Stimulated activated memory B cell treated with anti-CD40 and anti-IgM and Interleukin-4, amounts not matched to agents 10 μg/mL and 1 μg/mL and 100 μg/mL, for 72 hours (primary cell): ENCODE measurements around the gene OTOS.
A peak's percentile ranks its signal among the peaks of the same experiment; 100 is the strongest.

Experiments
- ATAC-seq: fragments of 150-1000 bp; cut with Tn5 transposase; 2 replicates; pipeline ENCODE4 v1.10.0; 2021
- H3K27ac Mint-ChIP-seq: one replicate; pipeline ENCODE4 v1.8.0; 2022; ENCODE audit warnings: mild to moderate bottlenecking, mixed read lengths
- H3K27me3 Mint-ChIP-seq: one replicate; pipeline ENCODE4 v1.8.0; 2022; ENCODE audit warnings: mixed read lengths
- H3K36me3 Mint-ChIP-seq: one replicate; pipeline ENCODE4 v1.8.0; 2022; ENCODE audit warnings: mixed read lengths
- H3K4me1 Mint-ChIP-seq: one replicate; pipeline ENCODE4 v1.8.0; 2022; ENCODE audit warnings: mixed read lengths
- H3K4me3 Mint-ChIP-seq: one replicate; pipeline ENCODE4 v1.8.0; 2022; ENCODE audit warnings: mild to moderate bottlenecking, moderate library complexity, mixed read lengths
- H3K9me3 Mint-ChIP-seq: one replicate; pipeline ENCODE4 v1.8.0; 2022; ENCODE audit warnings: mixed read lengths

Gene OTOS

DNA sequence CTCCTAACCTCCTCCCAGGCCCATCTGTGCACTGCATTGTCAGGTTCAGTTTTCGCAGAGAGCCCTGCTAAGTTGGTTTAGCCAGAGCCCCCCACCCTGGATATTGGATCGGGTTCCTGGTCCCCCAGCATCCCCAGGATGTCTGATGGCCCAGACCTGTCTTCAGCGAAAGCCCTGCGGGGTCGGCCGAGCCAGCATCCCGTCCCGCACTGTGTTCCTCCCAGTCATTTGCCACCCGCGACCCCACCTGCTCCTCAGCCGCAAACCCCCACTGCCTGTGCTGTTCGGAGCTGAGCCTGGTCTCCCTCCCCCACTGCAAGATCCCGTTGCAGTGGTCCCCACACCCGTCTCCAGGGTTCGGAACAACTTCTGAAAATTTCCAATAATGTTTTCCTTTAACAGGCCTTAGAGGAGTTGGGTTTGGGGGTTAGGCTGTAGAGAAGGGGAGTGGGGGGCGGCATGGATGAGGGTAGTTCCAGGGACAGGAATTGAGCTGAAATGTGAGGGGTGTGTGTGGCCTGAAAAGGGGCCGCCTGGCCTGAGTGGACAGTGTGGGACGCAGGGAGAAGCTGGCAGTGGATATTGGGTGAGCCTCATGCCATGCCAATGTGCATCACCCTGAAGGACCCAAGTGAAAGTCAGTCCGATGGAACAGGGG lies 2.7 kb downstream of the OTOS start:
- Mint-ChIP-seq H3K9me3 (no peaks in the 10 kb centered on the region), H3K4me3 (peak overlapping the region; percentile 93), H3K36me3 (peaks cover 8% of the 10 kb centered on the region), H3K4me1 (peaks cover 36% of the 10 kb centered on the region), H3K27ac (peak overlapping the region; percentile 92), H3K27me3 (peaks cover 12% of the 10 kb centered on the region)
- no peak for ATAC-seq

DNA sequence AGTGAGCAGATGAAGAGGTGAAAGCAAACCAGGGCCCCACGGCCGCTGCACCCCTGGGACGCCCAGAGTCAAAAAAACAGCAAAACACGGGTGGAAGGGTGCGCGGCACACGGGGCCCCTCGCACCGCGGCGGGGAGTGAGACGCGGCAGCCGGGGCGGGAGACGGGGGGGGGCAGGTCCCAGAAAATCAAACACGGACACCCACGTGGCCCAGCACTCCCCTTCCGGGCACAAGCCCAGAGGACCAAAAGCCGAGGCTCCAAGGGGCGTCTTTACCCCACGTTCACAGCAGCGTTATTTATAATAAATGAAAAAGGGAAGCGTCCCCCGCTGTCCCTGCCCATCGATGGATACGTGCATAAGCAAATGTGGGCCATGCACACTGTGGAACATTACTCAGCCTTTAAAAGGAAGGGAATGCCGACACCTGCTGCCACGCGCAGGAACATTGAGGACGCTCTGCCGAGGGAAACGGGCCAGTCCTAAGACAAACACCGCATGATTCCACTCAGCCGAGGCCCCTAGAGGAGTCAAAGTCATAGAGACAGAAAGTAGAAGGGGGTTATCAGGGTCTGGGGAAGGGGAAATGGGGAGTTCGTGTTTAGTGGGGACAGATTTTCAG lies 3.7 kb downstream of the OTOS start:
- peak overlapping the region; percentile 92 for H3K27ac Mint-ChIP-seq

GRCh38 chr2:240136013-240136670 lies 4.3 kb downstream of the OTOS start, which contains the start of gene COPS9:
TSS of gene COPS9 (minus strand) at chr2:240136305. CDS start at chr2:240136284, 21 bp downstream.
- Mint-ChIP-seq H3K4me3 (peak within 1 kb of the TSS; percentile 93), H3K27me3 (no peaks in the 10 kb centered on the region), H3K4me1 (peaks cover 36% of the 10 kb centered on the region), H3K27ac (peak within 1 kb of the TSS; percentile 92), H3K36me3 (peaks cover 22% of the 10 kb centered on the region), H3K9me3 (no peaks in the 10 kb centered on the region)
- ATAC-seq = peak; percentile 97

More for the DNA sequence above, 3.7 kb downstream of the OTOS start:
- peak; percentile 53 for ATAC-seq
- peak overlapping the region; percentile 93 for H3K4me3 Mint-ChIP-seq
- no peaks in the 10 kb centered on the region for H3K9me3 Mint-ChIP-seq
- H3K4me1 Mint-ChIP-seq = peaks cover 36% of the 10 kb centered on the region
- H3K36me3 Mint-ChIP-seq = peaks cover 17% of the 10 kb centered on the region
- peaks cover 4% of the 10 kb centered on the region for H3K27me3 Mint-ChIP-seq

- ATAC-seq = no peak
- peak overlapping the region; percentile 92 for H3K27ac Mint-ChIP-seq
Observed at GRCh38 chr2:240135706-240136012, 4.8 kb downstream of the OTOS start.

DNA sequence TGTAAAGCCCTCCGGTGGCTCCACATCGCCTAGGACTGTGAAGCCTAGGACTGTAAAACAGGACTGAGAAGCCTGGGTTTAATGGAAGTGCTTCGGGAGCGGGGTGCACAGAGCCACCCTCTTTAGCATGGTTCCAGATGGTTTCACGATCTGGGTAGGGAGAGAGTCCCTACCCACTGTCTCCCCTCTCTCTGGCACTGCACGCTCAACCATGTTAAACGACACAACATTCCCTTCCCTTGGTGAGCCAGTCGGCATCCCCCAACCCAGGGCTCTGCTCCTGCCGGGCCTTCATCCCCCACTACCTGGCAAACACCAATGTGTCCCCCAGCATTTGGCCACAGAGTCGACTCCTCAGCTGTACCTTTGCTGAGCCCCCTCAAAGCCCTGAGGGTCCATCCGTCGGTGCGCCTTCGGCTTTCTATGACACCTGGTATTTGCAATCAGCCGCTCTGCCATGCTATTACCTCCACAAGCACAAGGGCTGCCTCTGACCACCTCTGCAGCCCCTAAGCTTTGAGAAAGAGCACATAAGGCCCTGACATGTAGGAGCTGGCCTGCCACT lies 5.4 kb downstream of the OTOS start:
- peaks cover 34% of the 10 kb centered on the region for H3K36me3 Mint-ChIP-seq
- no peaks in the 10 kb centered on the region for H3K27me3 Mint-ChIP-seq
- no peaks in the 10 kb centered on the region for H3K9me3 Mint-ChIP-seq
- peaks cover 36% of the 10 kb centered on the region for H3K4me1 Mint-ChIP-seq
- H3K4me3 Mint-ChIP-seq = peak overlapping the region; percentile 93
- peak overlapping the region; percentile 92 for H3K27ac Mint-ChIP-seq
- no peak for ATAC-seq

More at GRCh38 chr2:240135706-240136012, 4.8 kb downstream of the OTOS start:
- Mint-ChIP-seq H3K4me1 (peaks cover 36% of the 10 kb centered on the region), H3K27me3 (no peaks in the 10 kb centered on the region), H3K36me3 (peaks cover 27% of the 10 kb centered on the region), H3K9me3 (no peaks in the 10 kb centered on the region), H3K4me3 (peak overlapping the region; percentile 93)

- Mint-ChIP-seq H3K9me3 (no peaks in the 10 kb centered on the region), H3K27ac (peak overlapping the region; percentile 92), H3K4me3 (peak overlapping the region; percentile 10), H3K4me1 (peaks cover 36% of the 10 kb centered on the region), H3K27me3 (no peaks in the 10 kb centered on the region), H3K36me3 (peaks cover 39% of the 10 kb centered on the region)
- no peak for ATAC-seq
Observed at GRCh38 chr2:240134466-240134865, 6.0 kb downstream of the OTOS start.

GRCh38 chr2:240133401-240133800 lies 7.1 kb downstream of the OTOS start:
- no peak overlapping the region for H3K4me3 Mint-ChIP-seq
- H3K4me1 Mint-ChIP-seq = peaks cover 36% of the 10 kb centered on the region
- H3K27me3 Mint-ChIP-seq = no peaks in the 10 kb centered on the region
- no peak for ATAC-seq
- H3K9me3 Mint-ChIP-seq = no peaks in the 10 kb centered on the region
- no peak overlapping the region for H3K27ac Mint-ChIP-seq
- H3K36me3 Mint-ChIP-seq = peaks cover 44% of the 10 kb centered on the region

DNA sequence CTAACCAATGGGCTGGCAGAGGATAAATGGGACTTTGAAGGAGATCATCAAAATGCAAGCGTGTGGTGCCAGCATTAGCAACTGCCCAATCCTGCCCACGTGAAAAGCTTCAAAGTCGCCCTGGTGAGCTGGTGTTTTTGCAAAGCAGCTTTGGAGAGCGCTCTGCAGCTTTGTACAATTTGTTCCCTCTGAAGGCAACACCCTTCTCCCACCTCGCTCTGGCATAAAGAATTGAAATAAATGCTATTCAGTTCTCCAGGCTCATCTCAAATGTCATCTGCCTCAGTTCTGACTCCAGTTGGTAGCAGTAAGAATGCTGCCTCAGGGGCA lies 7.8 kb downstream of the OTOS start:
- Mint-ChIP-seq H3K27me3 (no peaks in the 10 kb centered on the region), H3K36me3 (peaks cover 52% of the 10 kb centered on the region), H3K9me3 (no peaks in the 10 kb centered on the region), H3K4me3 (no peak overlapping the region), H3K27ac (no peak overlapping the region), H3K4me1 (peaks cover 36% of the 10 kb centered on the region)
- no peak for ATAC-seq

DNA sequence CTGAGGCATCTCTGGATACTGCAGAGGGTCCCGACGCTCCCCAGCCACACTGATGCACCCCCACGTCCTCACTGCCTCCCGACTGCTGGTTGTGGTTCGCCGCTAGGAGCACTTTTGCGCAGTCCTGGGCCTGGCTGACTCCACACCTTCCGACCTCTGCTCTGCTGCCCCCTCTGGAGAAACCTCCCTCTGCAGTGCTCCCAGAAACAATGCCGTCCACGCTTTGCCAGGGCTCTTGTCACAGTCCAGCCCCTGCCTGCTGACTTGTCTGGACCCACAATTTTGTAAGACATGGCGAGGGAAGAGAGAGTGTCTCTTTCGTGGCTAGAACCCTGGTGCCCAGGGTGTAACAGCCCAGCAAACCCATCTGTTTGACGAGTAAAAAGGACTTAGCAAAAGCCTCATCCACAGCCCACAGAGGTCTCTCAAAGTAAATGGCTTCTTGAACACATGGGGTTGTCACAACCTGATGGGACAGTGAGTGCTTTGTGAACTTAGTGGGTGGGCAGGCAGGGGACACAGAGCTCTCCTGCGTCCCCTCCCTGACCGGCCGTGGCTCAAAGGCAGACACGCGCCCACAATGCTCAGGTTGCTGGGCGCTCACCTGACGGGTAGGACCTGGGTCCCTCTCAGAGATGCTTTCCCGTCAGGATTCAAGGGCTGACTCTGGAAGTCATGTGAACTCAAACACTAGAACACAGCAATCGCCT lies 8.4 kb downstream of the OTOS start:
- no peak overlapping the region for H3K27ac Mint-ChIP-seq
- H3K9me3 Mint-ChIP-seq = no peaks in the 10 kb centered on the region
- peaks cover 57% of the 10 kb centered on the region for H3K36me3 Mint-ChIP-seq
- peaks cover 32% of the 10 kb centered on the region for H3K4me1 Mint-ChIP-seq
- H3K27me3 Mint-ChIP-seq = no peaks in the 10 kb centered on the region
- ATAC-seq = no peak
- H3K4me3 Mint-ChIP-seq = no peak overlapping the region

DNA sequence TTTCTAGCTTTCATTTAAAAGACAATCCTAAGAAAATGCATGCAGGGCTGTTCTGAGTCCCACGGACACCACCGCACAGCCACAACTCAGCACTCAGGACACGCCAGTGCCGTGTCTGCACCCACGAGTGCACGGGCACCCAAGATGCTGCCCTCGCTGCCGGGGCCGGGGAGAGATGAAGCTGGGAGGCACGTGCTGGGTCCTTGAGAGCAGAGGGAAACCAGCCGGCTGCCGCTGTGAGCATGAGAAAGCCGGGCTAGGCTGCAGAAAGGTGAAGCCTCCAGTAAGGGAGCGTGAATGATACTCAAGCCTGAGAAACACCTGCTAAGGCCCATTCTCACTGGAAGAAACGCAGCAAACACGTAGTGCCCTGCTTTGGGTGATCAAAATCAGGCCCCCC lies 9.2 kb downstream of the OTOS start:
- H3K36me3 Mint-ChIP-seq = peaks cover 65% of the 10 kb centered on the region
- H3K4me1 Mint-ChIP-seq = peaks cover 25% of the 10 kb centered on the region
- H3K9me3 Mint-ChIP-seq = no peaks in the 10 kb centered on the region
- H3K27ac Mint-ChIP-seq = no peak overlapping the region
- H3K4me3 Mint-ChIP-seq = no peak overlapping the region
- no peak for ATAC-seq
- no peaks in the 10 kb centered on the region for H3K27me3 Mint-ChIP-seq

- no peak for ATAC-seq
- H3K27me3 Mint-ChIP-seq = no peaks in the 10 kb centered on the region
- no peak overlapping the region for H3K27ac Mint-ChIP-seq
- peaks cover 70% of the 10 kb centered on the region for H3K36me3 Mint-ChIP-seq
- no peaks in the 10 kb centered on the region for H3K9me3 Mint-ChIP-seq
- H3K4me3 Mint-ChIP-seq = no peak overlapping the region
- H3K4me1 Mint-ChIP-seq = peaks cover 18% of the 10 kb centered on the region
Observed at GRCh38 chr2:240130393-240131195, 9.9 kb downstream of the OTOS start.

- Mint-ChIP-seq H3K4me3 (no peak overlapping the region), H3K27ac (no peak overlapping the region), H3K27me3 (no peaks in the 10 kb centered on the region), H3K36me3 (peaks cover 78% of the 10 kb centered on the region), H3K9me3 (no peaks in the 10 kb centered on the region), H3K4me1 (peaks cover 10% of the 10 kb centered on the region)
- no peak for ATAC-seq
Observed at GRCh38 chr2:240129731-240130392, 10.6 kb downstream of the OTOS start.

GRCh38 chr2:240129311-240129710 lies 11.1 kb downstream of the OTOS start:
- no peak for ATAC-seq
- Mint-ChIP-seq H3K9me3 (no peaks in the 10 kb centered on the region), H3K27ac (no peak overlapping the region), H3K27me3 (no peaks in the 10 kb centered on the region), H3K4me3 (no peak overlapping the region), H3K4me1 (peaks cover 5% of the 10 kb centered on the region), H3K36me3 (peaks cover 78% of the 10 kb centered on the region)

GRCh38 chr2:240128608-240129145 lies 11.8 kb downstream of the OTOS start:
- ATAC-seq = no peak
- Mint-ChIP-seq H3K9me3 (no peaks in the 10 kb centered on the region), H3K4me3 (no peak overlapping the region), H3K36me3 (peaks cover 78% of the 10 kb centered on the region), H3K27ac (no peak overlapping the region), H3K27me3 (no peaks in the 10 kb centered on the region), H3K4me1 (no peaks in the 10 kb centered on the region)
